Panc1 (cell line): ENCODE measurements around the gene FBN1. TPM values are rescaled to one million over a fixed set of nuclear protein-coding genes. Genes with fewer than 3 reads are reported as not detected.

ENCODE experiments used
- ATAC-seq: fragments of 200-7000 bp; cut with Tn5 transposase; 2 replicates; pipeline ENCODE4 v1.9.1; 2020; ENCODE audit warnings: mild to moderate bottlenecking, moderate library complexity
- BruUV-seq: library from RNA; stranded (reverse); fragments of 400-500 nt; replicated peaks from 2 replicates; lab custom pipeline; 2021; lab: Mats Ljungman, UMichigan
- CTCF ChIA-PET: fragments of 300-600 bp; sonication (Branson Sonifier 250); formaldehyde crosslinking; loops from one replicate; lab custom pipeline; 2022; ENCODE audit warnings: antibody characterized with exemption; lab: Charles Lee
- POLR2A ChIA-PET: fragments of 300-600 bp; sonication (Branson Sonifier 250); formaldehyde crosslinking; loops from one replicate; lab custom pipeline; 2022; ENCODE audit warnings: antibody characterized with exemption; lab: Charles Lee
- DNase-seq: peaks from one replicate; pipeline ENCODE4 v3.0.0-alpha.2; 2010; ENCODE audit warnings: low read depth, low spot score
- H3K27ac ChIP-seq: 2 replicates; pipeline ENCODE4 v1.5.1; 2011; ENCODE audit warnings: mild to moderate bottlenecking, low read length, inconsistent platforms
- H3K27me3 ChIP-seq: fragments of 200-500 bp; sonication (Bioruptor generic); 2 replicates; pipeline ENCODE4 v1.6.0; 2014; ENCODE audit warnings: low read length, inconsistent platforms; ENCODE audit not compliant: control insufficient read depth, insufficient read depth
- H3K36me3 ChIP-seq: fragments of 200-500 bp; sonication (Bioruptor generic); 2 replicates; pipeline ENCODE4 v1.5.1; 2014; ENCODE audit warnings: inconsistent platforms, mild to moderate bottlenecking, low read length, moderate library complexity; ENCODE audit not compliant: control insufficient read depth, insufficient read depth
- H3K4me1 ChIP-seq: 2 replicates; pipeline ENCODE4 v1.5.1; 2011; ENCODE audit warnings: inconsistent platforms, mild to moderate bottlenecking, low read length, moderate library complexity; ENCODE audit not compliant: control insufficient read depth, insufficient read depth
- H3K4me3 ChIP-seq, 2 experiments: 2 replicates each; pipeline ENCODE4 v1.5.1; 2011 to 2012; ENCODE audit warnings: low read depth in 2 of 2, low read length in 2 of 2, mild to moderate bottlenecking in 2 of 2, inconsistent platforms in 1 of 2, moderate library complexity in 1 of 2
- H3K9me3 ChIP-seq: fragments of 200-500 bp; sonication (Bioruptor generic); 2 replicates; pipeline ENCODE4 v1.5.1; 2014; ENCODE audit warnings: low read depth, mild to moderate bottlenecking, inconsistent platforms, low read length, moderate library complexity; ENCODE audit not compliant: control insufficient read depth, insufficient read depth
- CTCF ChIP-seq: fragments of 450-650 bp; IDR thresholded peaks from 2 replicates; pipeline ENCODE4 v1.5.1; 2017; ENCODE audit warnings: mild to moderate bottlenecking
- POLR2AphosphoS5 ChIP-seq: IDR thresholded peaks from 2 replicates; pipeline ENCODE4 v1.6.1; 2012; ENCODE audit warnings: mild to moderate bottlenecking, low read depth, low read length, moderate library complexity
- REST ChIP-seq, 2 experiments: IDR thresholded peaks; 2 replicates each; pipeline ENCODE4 v1.6.1; 2011 to 2012; ENCODE audit warnings: low read depth in 2 of 2, control low read depth in 1 of 2, low read length in 1 of 2, mild to moderate bottlenecking in 1 of 2, moderate library complexity in 1 of 2; ENCODE audit not compliant: insufficient read depth in 1 of 2
- SIN3A ChIP-seq: IDR thresholded peaks from 2 replicates; pipeline ENCODE4 v1.6.1; 2012; ENCODE audit warnings: low read depth, mild to moderate bottlenecking, low read length, moderate library complexity, borderline replicate concordance; ENCODE audit not compliant: insufficient read depth
- TCF7L2 ChIP-seq: IDR thresholded peaks from 2 replicates; pipeline ENCODE4 v1.6.1; 2011; ENCODE audit warnings: mild to moderate bottlenecking, low read depth, low read length, inconsistent platforms
- in situ Hi-C: cut with HindIII; loops from 2 replicates; pipeline ENCODE4 v1.10.0; 2016; ENCODE audit warnings: low sequenced_read_pairs, low pct_unique_long_range_greater_than_20kb
- intact Hi-C: fragments of 100-400 bp; cut with micrococcal nuclease; formaldehyde crosslinking; loops from one replicate; pipeline ENCODE4 v1.10.0; 2022; ENCODE audit not compliant: unreplicated experiment
- total RNA-seq: library from RNA; stranded (reverse); gene quantifications from one replicate; pipeline ENCODE4 v1.2.1, GENCODE V29; 2021; ENCODE audit not compliant: unreplicated experiment

The FBN1 gene
- total RNA-seq, 1 experiment from 2014 or later = 0.46 TPM

DNA sequence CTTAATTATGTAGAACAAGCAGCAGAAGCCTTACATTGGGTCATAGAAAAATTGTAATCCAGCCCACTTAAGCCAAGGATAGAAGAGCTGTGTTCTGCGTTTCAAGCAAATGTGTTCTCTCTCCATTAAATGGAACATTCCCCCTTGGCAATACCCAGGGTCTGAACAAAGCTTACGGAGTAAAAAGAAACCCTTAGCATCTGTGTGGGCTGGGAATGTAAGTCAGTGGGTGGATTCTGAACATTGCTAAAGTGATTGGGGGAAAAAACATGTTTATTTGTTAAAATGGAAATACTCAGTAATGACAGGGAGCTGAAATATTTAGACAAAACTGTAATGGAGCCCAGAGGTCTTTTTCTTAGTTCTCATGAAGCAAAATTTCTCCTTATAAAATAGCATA lies 166.9 kb downstream of the FBN1 start:
- TF ChIP-seq CTCF (no peak), SIN3A (no peak), REST (IDR thresholded peaks at IDR 0.05; ENCODE audit: insufficient read depth in 1 of 2, low read depth in 2 of 2, low read length in 1 of 2) (no peak), TCF7L2 (no peak)
- ChIA-PET CTCF (no interaction called here), POLR2A (no interaction called here)
- intact Hi-C loops = no loop called here
- no peak for ATAC-seq
- Histone ChIP-seq H3K4me1 (no peaks in the 10 kb centered on the region), H3K36me3 (no peaks in the 10 kb centered on the region), H3K4me3 (no peak overlapping the region), H3K27ac (no peak overlapping the region), H3K27me3 (no peaks in the 10 kb centered on the region; the same call in 1 of the 2 replicates), H3K9me3 (no peaks in the 10 kb centered on the region)
- BruUV-seq = no TSS peak
- no peak for DNase-seq
- in situ Hi-C loops = no loop called here

DNA sequence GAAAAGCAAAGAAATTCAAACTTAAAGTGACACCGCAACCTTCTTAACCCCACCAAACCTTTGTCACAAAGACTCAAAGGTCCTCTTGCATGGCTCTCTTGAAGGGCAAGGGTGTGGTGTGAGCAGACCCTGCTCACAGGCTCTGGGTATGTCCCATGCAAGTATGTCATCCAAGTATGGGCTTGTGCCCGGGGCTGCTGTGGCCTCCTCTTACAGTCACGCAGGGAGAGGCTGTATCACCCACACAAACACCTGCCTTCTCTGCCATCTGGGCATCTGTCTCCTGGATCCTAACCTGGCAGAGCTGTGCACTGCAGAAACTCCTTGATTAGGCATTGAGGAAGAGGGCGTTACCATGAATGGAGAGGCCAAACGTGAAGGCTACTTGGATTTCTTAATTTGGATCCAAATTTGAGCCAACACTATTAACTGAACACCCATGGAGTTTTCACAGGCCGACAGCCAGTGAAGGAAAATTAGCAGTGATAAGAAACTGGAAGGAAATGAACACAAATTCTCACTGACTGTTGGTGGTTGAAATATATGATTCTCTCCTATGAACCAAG lies 167.6 kb downstream of the FBN1 start:
- no peak for ATAC-seq

More for the DNA sequence above, 167.6 kb downstream of the FBN1 start:
- H3K9me3 ChIP-seq = no peaks in the 10 kb centered on the region
- no peaks in the 10 kb centered on the region; the same call in 1 of the 2 replicates for H3K27me3 ChIP-seq
- no peak for TF ChIP-seq SIN3A
- TF ChIP-seq POLR2AphosphoS5 = no peak
- TF ChIP-seq CTCF = no peak
- TF ChIP-seq TCF7L2 = no peak
- no peak for TF ChIP-seq REST (IDR thresholded peaks at IDR 0.05; ENCODE audit: insufficient read depth in 1 of 2, low read depth in 2 of 2, low read length in 1 of 2)
- CTCF ChIA-PET = no interaction called here
- no peaks in the 10 kb centered on the region for H3K4me1 ChIP-seq
- H3K4me3 ChIP-seq = no peak overlapping the region
- no TSS peak for BruUV-seq
- intact Hi-C loops = no loop called here
- in situ Hi-C loops = no loop called here
- POLR2A ChIA-PET = no interaction called here
- no peak for DNase-seq
- H3K27ac ChIP-seq = no peak overlapping the region
- H3K36me3 ChIP-seq = no peaks in the 10 kb centered on the region
